HUDEP-2 (cell line): ENCODE data around the gene MMD2.

Source experiments
- DNase-seq, 76 experiments: peaks; one replicate each; lab custom pipeline; 2025; ENCODE audit not compliant: unreplicated experiment in 76 of 76; lab: John Stamatoyannopoulos, UW

Gene MMD2

GRCh38 chr7:4959893-4960292 lies 906 bp upstream of the MMD2 start:
- DNase-seq, result no peak

DNA sequence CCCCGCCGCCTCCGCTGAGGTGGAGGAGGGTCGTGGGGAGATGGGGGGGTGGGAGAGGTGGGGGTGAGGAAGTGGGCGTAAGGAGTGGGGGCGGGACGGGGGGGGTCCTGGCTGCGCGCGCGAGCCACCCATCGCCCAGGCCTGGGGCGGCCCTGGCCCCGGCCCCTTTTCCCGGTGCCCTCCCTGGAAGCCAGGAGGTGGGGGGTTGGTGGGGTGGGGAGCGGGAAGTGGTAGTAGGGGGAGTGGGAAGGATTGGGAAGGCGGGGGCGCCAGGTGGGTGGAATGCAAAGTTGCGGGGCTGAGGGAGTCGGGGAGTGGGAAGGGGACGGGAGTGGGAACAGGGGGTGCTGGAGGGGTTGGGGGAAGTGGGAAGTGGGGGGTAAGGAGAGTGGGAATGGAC lies 319 bp upstream of the MMD2 start:
- DNase-seq, result no peak

DNA sequence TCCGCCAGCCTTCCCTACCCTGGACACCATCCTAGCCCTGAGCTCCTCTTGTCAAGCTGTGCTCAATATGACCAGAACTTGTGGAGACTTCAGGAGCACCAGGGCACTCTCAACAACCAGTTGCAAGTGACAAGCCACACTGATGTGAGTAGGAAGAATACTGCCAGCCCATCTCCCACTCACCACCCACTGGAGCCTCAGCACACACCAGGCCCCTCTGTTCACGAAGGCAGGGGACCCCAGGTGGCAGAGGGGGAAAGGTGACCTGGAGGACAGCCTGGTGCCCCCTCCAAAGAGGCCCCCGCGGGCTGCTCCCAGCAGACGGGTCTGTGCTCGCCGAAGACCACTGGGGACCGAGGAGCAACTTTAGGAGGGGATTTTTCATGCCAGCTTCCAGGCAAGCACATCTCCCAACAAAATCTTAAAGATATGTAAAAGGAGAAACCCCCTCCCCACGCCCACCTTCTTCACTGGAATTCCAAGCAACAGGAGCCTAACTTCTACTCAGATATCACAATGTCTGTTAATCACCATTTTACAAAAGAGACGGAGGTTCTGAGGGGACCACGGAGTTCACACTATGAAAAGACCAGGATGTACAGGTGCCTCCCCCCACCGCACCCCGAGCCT lies 1.0 kb downstream of the MMD2 start:
- no peak for DNase-seq

DNA sequence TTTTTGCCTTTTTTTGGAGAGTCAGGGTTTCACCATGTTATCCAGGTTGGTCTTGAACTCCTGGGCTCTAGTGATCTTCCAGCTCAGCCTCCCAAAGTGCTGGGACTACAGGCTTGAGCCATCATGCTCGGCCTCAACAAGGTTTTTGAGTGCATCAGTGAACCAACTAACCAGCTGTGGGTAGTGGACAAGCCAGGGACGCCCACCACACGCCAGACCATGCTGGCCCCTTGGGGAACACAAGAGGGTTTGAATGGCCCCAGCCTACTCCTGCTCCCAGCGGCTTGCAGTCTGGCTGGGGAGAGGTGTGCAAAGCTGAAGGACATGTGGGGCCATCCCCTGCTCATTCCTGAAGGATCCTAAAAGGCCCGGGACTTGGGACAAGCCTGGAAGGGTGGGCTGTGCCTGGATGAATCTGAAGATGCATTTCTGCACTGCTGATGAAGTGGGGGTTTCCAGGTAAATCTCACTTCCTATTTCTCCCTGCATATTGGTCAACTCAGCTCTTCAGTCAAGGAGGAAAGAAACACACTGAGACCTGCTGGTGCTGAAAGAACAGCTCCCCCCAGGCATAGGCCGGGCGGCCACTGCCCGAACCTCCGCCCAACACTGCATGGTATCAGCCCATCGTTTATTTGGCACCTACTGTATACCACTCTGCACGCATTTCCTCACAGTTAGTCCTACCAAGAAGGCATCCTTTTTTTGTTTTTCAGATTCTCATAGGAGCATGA lies 6.9 kb downstream of the MMD2 start:
- peak in 5 of 76 experiments; percentile 0 to 30 (median 7) for DNase-seq

GRCh38 chr7:4951304-4951703 lies 7.7 kb downstream of the MMD2 start:
- DNase-seq, result no peak

GRCh38 chr7:4948402-4948801 lies 10.6 kb downstream of the MMD2 start:
- no peak for DNase-seq

DNA sequence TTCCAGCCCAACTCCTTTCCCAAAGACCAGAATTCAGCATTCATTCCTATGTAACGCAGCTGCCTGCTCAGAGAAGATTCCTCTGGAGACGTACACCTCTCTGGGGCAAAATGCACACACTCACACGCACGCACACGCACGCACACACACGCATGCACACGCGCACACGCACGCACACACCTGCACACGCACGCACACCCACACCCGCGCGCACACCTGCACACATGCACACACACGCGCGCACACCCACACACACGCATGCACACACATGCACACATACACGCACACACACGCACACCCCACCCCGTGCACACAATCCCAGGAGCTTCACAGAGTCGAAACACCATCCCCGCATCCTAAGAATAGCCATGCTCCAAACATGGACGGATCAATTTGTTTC lies 13.0 kb downstream of the MMD2 start:
- DNase-seq, result no peak

- DNase-seq, result no peak
Observed at GRCh38 chr7:4944939-4945338, 14.0 kb downstream of the MMD2 start.

- DNase-seq, result no peak
Observed at GRCh38 chr7:4943297-4943696, 15.7 kb downstream of the MMD2 start.

DNA sequence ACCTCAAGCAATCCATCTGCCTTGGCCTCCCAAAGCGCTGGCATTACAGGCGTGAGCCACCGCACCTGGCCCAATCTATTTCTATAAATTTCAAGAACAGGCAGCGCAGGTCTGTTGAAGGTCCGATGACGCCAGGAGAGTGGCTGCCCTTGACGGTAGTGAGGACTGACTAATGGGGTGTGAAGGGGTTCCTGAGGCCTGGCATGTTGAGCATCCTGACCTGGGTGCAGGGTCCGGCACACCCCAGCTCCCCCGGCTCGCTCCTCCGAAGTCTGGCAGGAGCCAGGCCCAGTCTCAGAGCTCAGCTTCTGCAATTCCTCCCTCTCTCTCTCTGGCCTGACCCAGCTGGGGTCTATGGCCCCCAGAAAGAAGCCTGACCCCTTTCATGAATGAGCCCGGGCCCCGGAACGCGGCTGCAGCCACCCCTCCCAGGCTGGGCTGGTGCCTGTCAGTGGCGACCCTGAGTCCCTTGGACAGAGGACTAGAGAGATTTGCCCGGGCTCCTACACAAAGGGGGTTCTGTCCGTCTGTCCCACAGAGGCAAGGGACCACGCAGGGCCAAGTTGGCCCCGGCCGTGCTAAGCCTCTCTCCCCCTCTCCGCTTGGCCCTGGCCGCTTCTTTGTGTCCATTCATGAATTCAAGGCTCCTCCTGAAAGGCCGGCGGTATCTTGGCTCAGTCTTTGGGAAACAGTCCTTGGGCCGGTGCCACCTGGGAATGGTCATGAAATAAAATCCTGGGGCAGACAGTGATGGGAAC lies 18.8 kb downstream of the MMD2 start:
- no peak for DNase-seq

GRCh38 chr7:4937411-4937810 lies 21.6 kb downstream of the MMD2 start:
- DNase-seq, result no peak

- no peak for DNase-seq
Observed at GRCh38 chr7:4934419-4935025, 24.5 kb downstream of the MMD2 start.

DNA sequence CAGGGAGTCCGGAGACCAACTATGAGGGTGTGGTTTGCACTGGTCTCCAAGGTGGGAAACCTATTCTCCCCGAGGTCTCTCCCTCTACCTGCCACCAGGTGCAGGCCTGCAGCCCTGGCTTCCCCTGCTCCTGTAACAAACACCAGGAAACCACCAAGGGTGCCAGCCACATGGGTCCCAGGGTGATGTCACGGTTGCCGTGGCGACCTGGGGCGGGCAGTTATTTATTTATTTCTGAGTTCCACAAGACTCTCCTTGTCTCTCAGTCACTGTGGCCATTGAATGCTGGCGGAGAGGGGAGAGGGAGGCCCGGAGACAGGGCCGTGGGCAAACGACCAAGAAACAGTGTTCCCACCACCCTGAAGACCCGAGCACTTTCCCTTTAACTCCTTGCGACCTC lies 27.0 kb downstream of the MMD2 start:
- DNase-seq, result no peak

GRCh38 chr7:4929005-4929404 lies 30.0 kb downstream of the MMD2 start:
- DNase-seq, result no peak

DNA sequence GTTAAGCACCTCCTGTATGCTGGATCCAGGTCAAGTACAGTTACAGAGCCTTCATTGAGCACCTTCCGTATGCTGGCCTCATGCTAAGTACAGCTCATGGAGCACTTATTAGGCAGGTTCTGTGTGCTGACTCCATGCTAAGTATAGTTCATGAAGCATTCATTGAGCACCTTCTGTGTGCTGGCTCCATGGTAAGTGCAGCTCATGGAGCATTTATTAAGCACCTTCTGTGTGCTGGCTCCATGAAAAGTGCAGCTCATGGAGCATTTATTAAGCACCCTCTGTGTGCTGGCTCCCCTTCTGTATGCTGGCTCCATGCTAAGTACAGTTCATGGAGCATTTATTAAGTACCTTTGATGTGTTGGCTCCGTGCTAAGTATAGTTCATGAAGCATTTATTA lies 30.5 kb downstream of the MMD2 start:
- no peak for DNase-seq

GRCh38 chr7:4919969-4920766 lies 38.8 kb downstream of the MMD2 start:
- no peak for DNase-seq

DNA sequence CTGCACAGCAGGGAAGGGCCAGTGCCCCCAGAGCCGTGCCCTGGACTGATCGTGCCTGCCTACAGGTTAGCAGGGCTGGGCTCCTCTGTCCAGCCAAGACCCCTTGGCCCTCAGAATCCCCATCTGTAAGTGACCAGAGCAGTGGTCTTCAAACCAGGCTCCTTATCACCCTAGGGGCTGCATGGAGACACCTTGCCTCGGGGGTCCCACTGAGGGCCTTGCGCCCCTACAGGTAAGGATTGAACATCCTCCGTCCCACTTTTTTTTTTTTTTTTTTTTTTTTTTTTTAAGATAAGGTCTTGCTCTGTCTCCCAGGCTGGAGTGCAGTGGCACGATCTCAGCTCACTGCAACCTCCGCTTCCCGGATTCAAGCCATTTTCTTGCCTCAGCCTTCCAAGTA lies 42.9 kb downstream of the MMD2 start:
- no peak for DNase-seq

DNA sequence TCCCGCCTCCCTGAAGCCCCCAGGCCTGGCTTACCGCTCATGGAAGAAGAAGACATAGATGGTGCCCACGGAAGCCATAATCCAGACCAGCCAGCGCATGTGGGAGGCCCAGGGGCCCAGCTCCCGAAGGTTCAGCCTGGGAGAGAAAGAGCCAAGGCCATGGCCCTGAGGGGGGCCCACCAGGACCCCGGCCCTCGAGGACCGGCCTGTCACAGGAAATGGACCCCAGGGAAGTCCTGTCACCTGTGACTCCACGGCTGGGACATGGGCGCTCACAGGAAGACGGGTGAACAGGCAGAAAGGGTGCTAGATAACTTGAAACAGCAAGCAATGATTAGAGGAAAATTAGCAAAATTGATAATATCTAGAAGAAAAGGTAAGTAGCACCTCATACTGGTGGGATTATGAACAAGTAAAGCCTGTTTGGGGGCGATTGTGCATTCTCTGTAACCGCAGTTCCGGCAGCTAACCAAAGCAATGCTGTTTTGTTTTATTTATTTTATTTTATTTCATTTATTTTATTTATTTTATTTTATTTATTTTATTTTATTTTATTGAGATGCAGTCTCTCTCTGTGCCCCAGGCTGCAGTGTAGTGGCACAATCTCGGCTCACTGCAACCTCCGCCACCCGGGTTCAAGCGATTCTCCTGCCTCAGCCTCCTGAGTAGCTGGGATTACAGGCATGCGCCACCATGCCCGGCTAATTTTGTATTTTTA lies 47.7 kb downstream of the MMD2 start:
- DNase-seq, result no peak

- no peak for DNase-seq
Observed at GRCh38 chr7:4906682-4907081, 52.3 kb downstream of the MMD2 start.

DNA sequence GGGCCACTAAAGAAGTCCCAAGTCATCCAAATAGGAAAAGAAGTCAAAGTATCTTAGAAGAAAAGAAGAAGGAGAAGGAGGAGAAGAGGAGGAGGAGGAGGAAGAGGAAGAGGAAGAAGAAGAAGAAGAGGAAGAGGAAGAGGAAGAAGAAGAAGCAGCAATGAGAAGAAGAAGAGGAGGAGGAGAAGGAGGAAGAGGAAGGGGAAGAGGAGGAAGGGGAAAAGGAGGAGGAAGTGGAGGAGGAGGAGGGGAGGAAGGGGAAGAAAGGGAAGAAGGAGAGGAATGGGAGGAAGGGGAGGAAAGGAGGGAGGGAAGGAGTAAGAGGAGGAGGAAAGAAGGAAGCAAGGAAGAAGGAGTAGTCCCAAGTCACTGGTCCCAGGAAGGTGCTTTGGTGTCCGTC lies 53.8 kb downstream of the MMD2 start:
- no peak for DNase-seq
